ENCODE measurements around the gene PSMB1.
"Not testable (repeated sequence)": the region's sequence is repeated elsewhere in the genome, so short reads cannot be mapped to it uniquely, and the experiment has no call there.

PSMB1 gene

GRCh38 chr6:170533792-170534191 is 19.3 kb downstream of the PSMB1 start:
- Histone ChIP-seq H3K27me3 (replicated peaks; ENCODE audit: control insufficient read depth, insufficient read depth, low read length) (no peaks in the 10 kb centered on the region), H3K36me3 (ENCODE audit: control insufficient read depth, insufficient read depth, low read length) (peaks cover 13% of the 10 kb centered on the region), H3K4me3 (replicated peaks; ENCODE audit: low read depth, low read length) (no peak overlapping the region)
- no peak for DNase-seq (ENCODE audit: extremely low read depth, insufficient read length)
- TF ChIP-seq CTCF (IDR thresholded peaks at IDR 0.05; ENCODE audit: insufficient read depth, low read length, poor library complexity, severe bottlenecking): no peak

GRCh38 chr6:170532867-170533488 is 20.1 kb downstream of the PSMB1 start:
- Histone ChIP-seq H3K27me3 (replicated peaks; ENCODE audit: control insufficient read depth, insufficient read depth, low read length) (no peaks in the 10 kb centered on the region), H3K4me3 (replicated peaks; ENCODE audit: low read depth, low read length) (no peak overlapping the region), H3K36me3 (ENCODE audit: control insufficient read depth, insufficient read depth, low read length) (peaks cover 13% of the 10 kb centered on the region)
- no peak for DNase-seq (ENCODE audit: extremely low read depth, insufficient read length)
- TF ChIP-seq CTCF (IDR thresholded peaks at IDR 0.05; ENCODE audit: insufficient read depth, low read length, poor library complexity, severe bottlenecking): no peak

GRCh38 chr6:170529839-170530469 is 23.2 kb downstream of the PSMB1 start:
- peaks cover 7% of the 10 kb centered on the region for H3K36me3 ChIP-seq (ENCODE audit: control insufficient read depth, insufficient read depth, low read length)
- no peak overlapping the region for H3K4me3 ChIP-seq (replicated peaks; ENCODE audit: low read depth, low read length)
- DNase-seq (ENCODE audit: extremely low read depth, insufficient read length): no peak
- peak; percentile 87 for TF ChIP-seq CTCF (IDR thresholded peaks at IDR 0.05; ENCODE audit: insufficient read depth, low read length, poor library complexity, severe bottlenecking)
- no peaks in the 10 kb centered on the region for H3K27me3 ChIP-seq (replicated peaks; ENCODE audit: control insufficient read depth, insufficient read depth, low read length)

DNA sequence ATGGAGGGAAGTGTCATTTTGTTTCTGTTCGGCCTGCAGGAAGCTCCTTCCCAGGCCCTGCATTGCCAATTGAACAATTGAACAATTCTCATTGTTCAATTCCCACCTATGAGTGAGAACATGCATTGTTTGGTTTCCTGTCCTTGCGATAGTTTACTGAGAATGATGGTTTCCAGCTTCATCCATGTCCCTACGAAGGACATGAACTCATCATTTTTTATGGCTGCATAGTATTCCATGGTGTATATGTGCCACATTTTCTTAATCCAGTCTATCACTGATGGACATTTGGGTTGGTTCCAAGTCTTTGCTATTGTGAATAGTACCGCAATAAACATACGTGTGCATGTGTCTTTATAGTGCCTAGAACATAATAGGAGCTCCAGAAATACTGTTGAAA is 25.1 kb downstream of the PSMB1 start:
- not testable (repeated sequence) for DNase-seq (ENCODE audit: extremely low read depth, insufficient read length); H3K4me3 ChIP-seq (replicated peaks; ENCODE audit: low read depth, low read length); H3K27me3 ChIP-seq (replicated peaks; ENCODE audit: control insufficient read depth, insufficient read depth, low read length); H3K36me3 ChIP-seq (ENCODE audit: control insufficient read depth, insufficient read depth, low read length)

DNA sequence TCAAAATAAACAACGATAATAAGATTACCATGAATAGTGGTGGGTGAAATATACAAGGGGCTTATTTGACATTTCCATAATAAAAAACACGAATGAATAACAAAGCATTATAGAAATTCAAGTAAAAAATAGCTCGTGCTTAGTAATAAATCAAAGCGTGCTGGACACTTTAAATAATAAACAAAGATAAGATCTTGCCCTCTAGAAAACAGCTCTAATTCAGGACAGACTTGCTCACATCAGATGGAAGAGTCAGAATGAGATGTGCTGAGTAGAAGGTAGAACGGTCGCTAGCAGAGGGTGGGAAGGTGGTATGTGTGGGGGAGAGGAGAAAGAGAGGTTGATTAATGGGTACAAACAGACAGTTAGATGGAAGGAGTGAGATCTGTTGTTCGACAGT is 27.3 kb downstream of the PSMB1 start:
- Histone ChIP-seq H3K36me3 (ENCODE audit: control insufficient read depth, insufficient read depth, low read length) (no peaks in the 10 kb centered on the region), H3K4me3 (replicated peaks; ENCODE audit: low read depth, low read length) (no peak overlapping the region), H3K27me3 (replicated peaks; ENCODE audit: control insufficient read depth, insufficient read depth, low read length) (no peaks in the 10 kb centered on the region)
- no peak for DNase-seq (ENCODE audit: extremely low read depth, insufficient read length)
- TF ChIP-seq CTCF (IDR thresholded peaks at IDR 0.05; ENCODE audit: insufficient read depth, low read length, poor library complexity, severe bottlenecking): no peak

- DNase-seq (ENCODE audit: extremely low read depth, insufficient read length): no peak
- Histone ChIP-seq H3K4me3 (replicated peaks; ENCODE audit: low read depth, low read length) (no peak overlapping the region), H3K27me3 (replicated peaks; ENCODE audit: control insufficient read depth, insufficient read depth, low read length) (no peaks in the 10 kb centered on the region), H3K36me3 (ENCODE audit: control insufficient read depth, insufficient read depth, low read length) (no peaks in the 10 kb centered on the region)
- TF ChIP-seq CTCF (IDR thresholded peaks at IDR 0.05; ENCODE audit: insufficient read depth, low read length, poor library complexity, severe bottlenecking): no peak
Observed at GRCh38 chr6:170524172-170524502, 29.0 kb downstream of the PSMB1 start.

Data from GM06990 (cell line).